ENCODE results near the gene LRRK2.

DNA sequence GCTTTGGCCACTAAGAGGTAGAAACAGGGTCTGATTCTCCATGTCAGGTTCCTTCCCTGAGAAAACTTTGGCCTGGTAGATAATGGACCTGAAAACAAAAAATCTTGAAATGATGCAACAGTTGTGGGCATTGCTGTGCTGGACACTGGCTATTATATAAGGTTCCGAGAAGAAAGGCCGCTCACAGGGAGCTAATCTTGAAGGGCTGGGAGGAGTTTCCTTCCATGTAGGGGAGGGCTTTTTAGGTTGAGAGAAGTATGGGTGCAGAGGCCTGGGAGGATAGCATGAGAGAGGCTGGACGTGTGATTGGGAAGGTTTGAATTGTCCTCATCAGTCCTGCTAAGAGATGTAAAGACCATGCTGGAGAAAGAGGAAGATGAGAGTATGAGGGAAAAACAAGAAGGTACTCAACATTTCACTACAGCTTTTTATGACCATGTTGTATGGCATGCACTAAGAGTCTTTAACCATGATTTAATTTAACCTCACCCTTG lies 11.6 kb downstream of the LRRK2 start:
- TF ChIP-seq POLR2AphosphoS5 (IDR thresholded peaks at IDR 0.05; ENCODE audit: low read depth, low read length) (peak; percentile 71; the same call in 1 of the 2 replicates), FOXP2 (optimal IDR thresholded peaks at IDR 0.05; ENCODE audit: borderline replicate concordance, extremely low read depth, extremely low read length, insufficient read depth) (no peak), TAF1 (IDR thresholded peaks at IDR 0.05; ENCODE audit: borderline replicate concordance, insufficient read depth, low read length) (peak; percentile 78; the same call in 1 of the 2 replicates), REST (IDR thresholded peaks at IDR 0.05; ENCODE audit: insufficient read depth in 1 of 2, low read depth in 2 of 2, low read length in 2 of 2) (no peak), SIN3A (IDR thresholded peaks at IDR 0.05; ENCODE audit: borderline replicate concordance, insufficient read depth, low read length) (no peak)
